K562 (cell line): ENCODE measurements around the gene TRAPPC2L. TPM values are rescaled to one million over a fixed set of nuclear protein-coding genes. Genes with fewer than 3 reads are reported as not detected.
A peak's percentile ranks its signal among the peaks of the same experiment; 100 is the strongest.

Experiments used
- CCNT2 ChIP-seq: IDR thresholded peaks from 2 replicates; pipeline ENCODE4 v1.6.1; 2011; ENCODE audit warnings: borderline replicate concordance, low read depth, mild to moderate bottlenecking, moderate library complexity, mixed read lengths, low read length; ENCODE audit not compliant: insufficient read length; ENCODE audit errors: extremely low read depth
- GATAD2B ChIP-seq: fragments of 450-650 bp; IDR thresholded peaks from 2 replicates; pipeline ENCODE4 v1.6.1; 2017; ENCODE audit warnings: mild to moderate bottlenecking, borderline replicate concordance
- HDAC3 ChIP-seq: fragments of 450-650 bp; IDR thresholded peaks from 2 replicates; pipeline ENCODE4 v1.6.1; 2018; ENCODE audit warnings: borderline replicate concordance, mild to moderate bottlenecking, moderate library complexity; ENCODE audit not compliant: partially characterized antibody
- KLF6 ChIP-seq: fragments of 250-450 bp; sonication (Bioruptor Pico); IDR thresholded peaks from 2 replicates; pipeline ENCODE4 v1.4.0; 2020; ENCODE audit warnings: mild to moderate bottlenecking, moderate library complexity, borderline replicate concordance
- MAZ ChIP-seq, 2 experiments: fragments of 450-650 bp in 1 of 2; sonication (generic) in 1 of 2; formaldehyde crosslinking; IDR thresholded peaks in 1 of 2; conservative IDR thresholded peaks in 1 of 2; 2 replicates each; pipeline versions ENCODE4 v1.4.0 to v1.5.0; 2020; ENCODE audit warnings: mild to moderate bottlenecking in 1 of 2, missing genetic modification reagents in 1 of 2
- SIN3A ChIP-seq, 2 experiments: fragments of 150-350 bp in 1 of 2; IDR thresholded peaks; 2 replicates each; pipeline ENCODE4 v1.6.1; 2011 to 2016; ENCODE audit warnings: borderline replicate concordance in 2 of 2, low read depth in 2 of 2, low read length in 2 of 2, mild to moderate bottlenecking in 2 of 2, moderate library complexity in 2 of 2; ENCODE audit not compliant: control insufficient read depth in 1 of 2
- ZEB2 ChIP-seq: fragments of 450-650 bp; IDR thresholded peaks from 2 replicates; pipeline ENCODE4 v1.6.1; 2016
- ZNF699 ChIP-seq: fragments of 250-450 bp; sonication (Bioruptor Pico); IDR thresholded peaks from 2 replicates; pipeline ENCODE4 v1.8.0; 2021; ENCODE audit warnings: mild to moderate bottlenecking, moderate library complexity; ENCODE audit not compliant: insufficient replicate concordance
- polyA plus RNA-seq, 8 experiments: library from polyadenylated mRNA; depleted of rRNA in 4 of 8; stranded (reverse) in 5 of 8; unstranded in 3 of 8; fragments of >200 nt; fragmentation: Nextera tagmentation in 2 of 8; fragmentation: Illumina TruSeq in 1 of 8; extraction: Ambion mirVana in 2 of 8; extraction: Trizol in 1 of 8; gene quantifications; 2 replicates each; pipeline versions ENCODE4 v1.2.1 to v1.2.3, GENCODE V29; 2011 to 2014; ENCODE audit warnings: inconsistent platforms in 1 of 8, missing spikeins in 1 of 8
- total RNA-seq, 7 experiments: library from RNA; depleted of rRNA in 6 of 7; stranded (reverse); fragments of >200 nt in 6 of 7; fragmentation: Illumina TruSeq in 2 of 7; extraction: Trizol in 2 of 7; gene quantifications; 2 replicates each; pipeline versions ENCODE4 v1.2.1 to v1.2.3, GENCODE V29; 2011 to 2021; ENCODE audit warnings: low replicate concordance in 1 of 7
- TF ChIP-seq, protein P1 (sequence below): fragments of 450-650 bp; IDR thresholded peaks from 2 replicates; pipeline ENCODE4 v1.6.1; 2016; ENCODE audit warnings: mild to moderate bottlenecking, moderate library complexity
- TF ChIP-seq, protein P2 (sequence below): fragments of 250-450 bp; sonication (Bioruptor Pico); IDR thresholded peaks from 2 replicates; pipeline ENCODE4 v1.6.1; 2021; ENCODE audit warnings: mild to moderate bottlenecking
- TF ChIP-seq, protein P3 (sequence below): fragments of 250-450 bp; sonication (Bioruptor Pico); IDR thresholded peaks from 2 replicates; pipeline ENCODE4 v1.5.0; 2021; ENCODE audit warnings: mild to moderate bottlenecking, moderate library complexity

The TRAPPC2L gene
- total and polyA plus RNA-seq, 9 of the 15 experiments (the other 6 are each of a cell fraction or from before 2014, with no cell fraction given), result 60.4 to 398 (median 97.5) TPM

DNA sequence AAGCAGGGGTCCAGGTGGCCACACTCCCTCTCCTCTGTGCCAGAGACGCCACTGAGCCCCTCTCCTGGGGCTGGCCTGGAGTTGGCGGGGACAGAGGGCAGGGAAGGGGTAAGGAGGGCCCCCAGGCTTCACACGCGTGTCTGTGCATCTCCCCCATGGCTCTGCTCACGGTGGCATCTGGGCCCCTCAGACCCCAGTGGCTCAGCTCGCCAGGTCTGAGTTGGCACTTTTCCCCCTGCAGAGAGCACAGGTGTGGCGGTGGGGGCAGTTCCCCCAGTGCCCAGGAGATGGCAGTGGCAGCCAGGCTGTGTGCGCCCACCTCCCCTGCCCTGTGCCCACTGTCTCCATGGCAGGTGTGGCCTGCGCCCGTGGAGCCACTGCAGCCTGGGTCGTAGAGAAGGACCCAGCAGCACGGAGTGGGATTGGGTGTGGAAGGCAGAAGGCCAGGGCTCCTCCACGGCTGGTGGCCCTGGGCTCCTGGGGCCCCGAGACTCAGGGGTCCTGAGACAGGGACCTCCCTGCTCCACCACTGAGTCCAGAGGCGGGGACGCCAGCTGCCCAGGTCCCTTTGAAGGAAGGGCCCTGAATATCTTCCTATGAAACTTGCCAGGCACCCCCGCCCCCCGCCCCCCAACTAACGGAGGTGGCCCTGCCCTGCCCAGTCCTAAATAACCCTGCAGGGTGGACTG lies 40.9 kb upstream of the TRAPPC2L start (continued):
- TF ChIP-seq SIN3A (IDR thresholded peaks at IDR 0.05; ENCODE audit: borderline replicate concordance in 2 of 2, control insufficient read depth in 1 of 2, low read depth in 2 of 2, low read length in 2 of 2), result no peak
- TF ChIP-seq, protein P1, sequence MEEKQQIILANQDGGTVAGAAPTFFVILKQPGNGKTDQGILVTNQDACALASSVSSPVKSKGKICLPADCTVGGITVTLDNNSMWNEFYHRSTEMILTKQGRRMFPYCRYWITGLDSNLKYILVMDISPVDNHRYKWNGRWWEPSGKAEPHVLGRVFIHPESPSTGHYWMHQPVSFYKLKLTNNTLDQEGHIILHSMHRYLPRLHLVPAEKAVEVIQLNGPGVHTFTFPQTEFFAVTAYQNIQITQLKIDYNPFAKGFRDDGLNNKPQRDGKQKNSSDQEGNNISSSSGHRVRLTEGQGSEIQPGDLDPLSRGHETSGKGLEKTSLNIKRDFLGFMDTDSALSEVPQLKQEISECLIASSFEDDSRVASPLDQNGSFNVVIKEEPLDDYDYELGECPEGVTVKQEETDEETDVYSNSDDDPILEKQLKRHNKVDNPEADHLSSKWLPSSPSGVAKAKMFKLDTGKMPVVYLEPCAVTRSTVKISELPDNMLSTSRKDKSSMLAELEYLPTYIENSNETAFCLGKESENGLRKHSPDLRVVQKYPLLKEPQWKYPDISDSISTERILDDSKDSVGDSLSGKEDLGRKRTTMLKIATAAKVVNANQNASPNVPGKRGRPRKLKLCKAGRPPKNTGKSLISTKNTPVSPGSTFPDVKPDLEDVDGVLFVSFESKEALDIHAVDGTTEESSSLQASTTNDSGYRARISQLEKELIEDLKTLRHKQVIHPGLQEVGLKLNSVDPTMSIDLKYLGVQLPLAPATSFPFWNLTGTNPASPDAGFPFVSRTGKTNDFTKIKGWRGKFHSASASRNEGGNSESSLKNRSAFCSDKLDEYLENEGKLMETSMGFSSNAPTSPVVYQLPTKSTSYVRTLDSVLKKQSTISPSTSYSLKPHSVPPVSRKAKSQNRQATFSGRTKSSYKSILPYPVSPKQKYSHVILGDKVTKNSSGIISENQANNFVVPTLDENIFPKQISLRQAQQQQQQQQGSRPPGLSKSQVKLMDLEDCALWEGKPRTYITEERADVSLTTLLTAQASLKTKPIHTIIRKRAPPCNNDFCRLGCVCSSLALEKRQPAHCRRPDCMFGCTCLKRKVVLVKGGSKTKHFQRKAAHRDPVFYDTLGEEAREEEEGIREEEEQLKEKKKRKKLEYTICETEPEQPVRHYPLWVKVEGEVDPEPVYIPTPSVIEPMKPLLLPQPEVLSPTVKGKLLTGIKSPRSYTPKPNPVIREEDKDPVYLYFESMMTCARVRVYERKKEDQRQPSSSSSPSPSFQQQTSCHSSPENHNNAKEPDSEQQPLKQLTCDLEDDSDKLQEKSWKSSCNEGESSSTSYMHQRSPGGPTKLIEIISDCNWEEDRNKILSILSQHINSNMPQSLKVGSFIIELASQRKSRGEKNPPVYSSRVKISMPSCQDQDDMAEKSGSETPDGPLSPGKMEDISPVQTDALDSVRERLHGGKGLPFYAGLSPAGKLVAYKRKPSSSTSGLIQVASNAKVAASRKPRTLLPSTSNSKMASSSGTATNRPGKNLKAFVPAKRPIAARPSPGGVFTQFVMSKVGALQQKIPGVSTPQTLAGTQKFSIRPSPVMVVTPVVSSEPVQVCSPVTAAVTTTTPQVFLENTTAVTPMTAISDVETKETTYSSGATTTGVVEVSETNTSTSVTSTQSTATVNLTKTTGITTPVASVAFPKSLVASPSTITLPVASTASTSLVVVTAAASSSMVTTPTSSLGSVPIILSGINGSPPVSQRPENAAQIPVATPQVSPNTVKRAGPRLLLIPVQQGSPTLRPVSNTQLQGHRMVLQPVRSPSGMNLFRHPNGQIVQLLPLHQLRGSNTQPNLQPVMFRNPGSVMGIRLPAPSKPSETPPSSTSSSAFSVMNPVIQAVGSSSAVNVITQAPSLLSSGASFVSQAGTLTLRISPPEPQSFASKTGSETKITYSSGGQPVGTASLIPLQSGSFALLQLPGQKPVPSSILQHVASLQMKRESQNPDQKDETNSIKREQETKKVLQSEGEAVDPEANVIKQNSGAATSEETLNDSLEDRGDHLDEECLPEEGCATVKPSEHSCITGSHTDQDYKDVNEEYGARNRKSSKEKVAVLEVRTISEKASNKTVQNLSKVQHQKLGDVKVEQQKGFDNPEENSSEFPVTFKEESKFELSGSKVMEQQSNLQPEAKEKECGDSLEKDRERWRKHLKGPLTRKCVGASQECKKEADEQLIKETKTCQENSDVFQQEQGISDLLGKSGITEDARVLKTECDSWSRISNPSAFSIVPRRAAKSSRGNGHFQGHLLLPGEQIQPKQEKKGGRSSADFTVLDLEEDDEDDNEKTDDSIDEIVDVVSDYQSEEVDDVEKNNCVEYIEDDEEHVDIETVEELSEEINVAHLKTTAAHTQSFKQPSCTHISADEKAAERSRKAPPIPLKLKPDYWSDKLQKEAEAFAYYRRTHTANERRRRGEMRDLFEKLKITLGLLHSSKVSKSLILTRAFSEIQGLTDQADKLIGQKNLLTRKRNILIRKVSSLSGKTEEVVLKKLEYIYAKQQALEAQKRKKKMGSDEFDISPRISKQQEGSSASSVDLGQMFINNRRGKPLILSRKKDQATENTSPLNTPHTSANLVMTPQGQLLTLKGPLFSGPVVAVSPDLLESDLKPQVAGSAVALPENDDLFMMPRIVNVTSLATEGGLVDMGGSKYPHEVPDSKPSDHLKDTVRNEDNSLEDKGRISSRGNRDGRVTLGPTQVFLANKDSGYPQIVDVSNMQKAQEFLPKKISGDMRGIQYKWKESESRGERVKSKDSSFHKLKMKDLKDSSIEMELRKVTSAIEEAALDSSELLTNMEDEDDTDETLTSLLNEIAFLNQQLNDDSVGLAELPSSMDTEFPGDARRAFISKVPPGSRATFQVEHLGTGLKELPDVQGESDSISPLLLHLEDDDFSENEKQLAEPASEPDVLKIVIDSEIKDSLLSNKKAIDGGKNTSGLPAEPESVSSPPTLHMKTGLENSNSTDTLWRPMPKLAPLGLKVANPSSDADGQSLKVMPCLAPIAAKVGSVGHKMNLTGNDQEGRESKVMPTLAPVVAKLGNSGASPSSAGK, result no peak
- peak in 1 of 2 experiments; percentile 30; a peak in 1 of 4 replicates for TF ChIP-seq MAZ (CRISPR knock-in tag; conservative IDR thresholded peaks at IDR 0.05 in 1 of 2, IDR thresholded peaks at IDR 0.05 in 1 of 2)
- TF ChIP-seq, protein P2, sequence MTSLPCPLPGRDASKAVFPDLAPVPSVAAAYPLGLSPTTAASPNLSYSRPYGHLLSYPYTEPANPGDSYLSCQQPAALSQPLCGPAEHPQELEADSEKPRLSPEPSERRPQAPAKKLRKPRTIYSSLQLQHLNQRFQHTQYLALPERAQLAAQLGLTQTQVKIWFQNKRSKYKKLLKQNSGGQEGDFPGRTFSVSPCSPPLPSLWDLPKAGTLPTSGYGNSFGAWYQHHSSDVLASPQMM (CRISPR knock-in tag), result no peak
- no peak for TF ChIP-seq ZNF699
- TF ChIP-seq ZEB2, result no peak
- no peak for TF ChIP-seq GATAD2B
- TF ChIP-seq CCNT2, result no peak
- TF ChIP-seq, protein P3, sequence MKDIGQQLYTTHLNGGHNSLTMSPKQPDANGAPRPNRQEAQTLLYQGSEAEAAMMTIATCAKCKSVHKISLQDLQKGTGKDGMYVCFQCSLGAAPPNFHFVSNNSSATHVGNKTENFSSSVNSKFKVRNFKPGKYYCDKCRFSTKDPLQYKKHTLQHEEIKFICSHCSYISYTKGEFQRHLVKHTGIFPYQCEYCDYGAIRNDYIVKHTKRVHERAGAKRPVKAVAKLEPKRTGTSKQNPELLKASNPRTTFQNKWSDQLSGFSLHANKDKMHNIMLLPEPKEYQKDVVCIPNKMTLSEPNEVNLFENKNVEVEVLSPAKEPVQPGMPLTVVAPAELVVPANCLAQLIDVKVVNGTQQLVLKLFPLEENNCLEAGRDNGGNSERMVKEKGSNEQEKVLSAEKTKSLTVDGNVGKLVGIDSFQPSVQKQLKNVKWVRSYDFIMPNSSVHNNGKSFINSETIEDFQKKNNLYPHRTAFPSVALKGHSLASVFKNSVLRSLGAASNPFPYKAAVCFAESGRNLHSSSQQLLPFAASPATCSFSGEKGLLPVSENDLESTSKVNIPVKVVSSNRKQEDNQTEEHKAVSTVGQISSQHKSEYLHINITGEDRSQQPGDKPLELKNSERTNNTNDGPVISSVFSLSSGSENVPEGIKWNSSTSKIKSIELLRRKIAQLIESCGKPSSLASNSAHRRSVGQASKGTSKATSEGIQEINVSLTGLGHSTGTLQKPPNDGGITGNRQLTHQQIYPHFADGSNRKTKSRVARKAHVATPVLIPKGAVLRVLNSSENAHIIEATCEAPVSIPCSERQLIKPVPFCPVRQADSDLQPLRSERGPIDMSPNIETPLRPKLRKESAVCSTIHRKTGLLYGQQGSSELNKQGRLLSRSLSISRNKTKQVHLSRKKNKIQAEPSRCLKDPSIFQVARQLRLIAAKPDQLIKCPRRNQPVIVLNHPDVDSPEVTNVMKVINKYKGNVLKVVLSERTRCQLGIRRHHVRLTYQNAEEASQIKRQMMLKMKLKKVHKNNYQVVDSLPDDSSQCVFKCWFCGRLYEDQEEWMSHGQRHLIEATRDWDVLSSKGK, result no peak
- TF ChIP-seq KLF6 (CRISPR knock-in tag), result no peak
- TF ChIP-seq HDAC3, result no peak
